ENCODE measurements around the gene RRAS2.

- no peak for TF ChIP-seq CTCF (conservative IDR thresholded peaks at IDR 0.05; ENCODE audit: low read depth, low read length)
- no peak for TF ChIP-seq FOS (IDR thresholded peaks at IDR 0.05; ENCODE audit: low read depth, low read length)
- TF ChIP-seq RFX5 (IDR thresholded peaks at IDR 0.05; ENCODE audit: low read depth, low read length): no peak
- no peak for TF ChIP-seq SMC3 (IDR thresholded peaks at IDR 0.05; ENCODE audit: low read depth, low read length)
- no peak for TF ChIP-seq CEBPB (IDR thresholded peaks at IDR 0.05; ENCODE audit: low read depth, low read length)
- TF ChIP-seq POLR2A (IDR thresholded peaks at IDR 0.05; ENCODE audit: low read depth, low read length): no peak
- TF ChIP-seq MAFK (IDR thresholded peaks at IDR 0.05; ENCODE audit: low read depth, low read length): no peak
- TF ChIP-seq RCOR1 (IDR thresholded peaks at IDR 0.05; ENCODE audit: insufficient replicate concordance, low read length): no peak
- TF ChIP-seq USF2 (IDR thresholded peaks at IDR 0.05; ENCODE audit: low read depth, low read length): no peak
- TF ChIP-seq ELK1 (IDR thresholded peaks at IDR 0.05; ENCODE audit: borderline replicate concordance, low read depth, low read length): no peak
- TF ChIP-seq NFE2L2 (IDR thresholded peaks at IDR 0.05; ENCODE audit: low read depth, low read length): no peak
Measured at GRCh38 chr11:14310679-14311078, 48.3 kb downstream of the RRAS2 start.
